ENCODE data around the gene IRS1. TPM values are rescaled to one million over a fixed set of nuclear protein-coding genes. Genes with fewer than 3 reads are reported as not detected.

Gene IRS1
- total RNA-seq, 2 donors from 2014 or later: 0.77 to 2.1 TPM

GRCh38 chr2:226767056-226767813, 32.4 kb downstream of the IRS1 start:
- ATAC-seq (replicated peaks): no peak
- Mint-ChIP-seq H3K27me3 (no peaks in the 10 kb centered on the region), H3K27ac (no peak overlapping the region)

GRCh38 chr2:226766352-226767055, 33.1 kb downstream of the IRS1 start:
- H3K4me3 Mint-ChIP-seq: no peak overlapping the region
- peaks cover 6% of the 10 kb centered on the region for H3K4me1 Mint-ChIP-seq
- peaks cover 4% of the 10 kb centered on the region for H3K9me3 Mint-ChIP-seq
- no peaks in the 10 kb centered on the region for H3K36me3 Mint-ChIP-seq (ENCODE audit: low read depth)
- ATAC-seq (replicated peaks): no peak
- H3K27me3 Mint-ChIP-seq: no peaks in the 10 kb centered on the region
- H3K27ac Mint-ChIP-seq: no peak overlapping the region

More at GRCh38 chr2:226767056-226767813, 32.4 kb downstream of the IRS1 start:
- peaks cover 8% of the 10 kb centered on the region for H3K4me1 Mint-ChIP-seq
- H3K4me3 Mint-ChIP-seq: no peak overlapping the region
- peaks cover 4% of the 10 kb centered on the region for H3K9me3 Mint-ChIP-seq
- no peaks in the 10 kb centered on the region for H3K36me3 Mint-ChIP-seq (ENCODE audit: low read depth)

- H3K27me3 Mint-ChIP-seq: no peaks in the 10 kb centered on the region
- no peak for ATAC-seq (replicated peaks)
- H3K4me3 Mint-ChIP-seq: no peak overlapping the region
- H3K36me3 Mint-ChIP-seq (ENCODE audit: low read depth): no peaks in the 10 kb centered on the region
- H3K9me3 Mint-ChIP-seq: peaks cover 4% of the 10 kb centered on the region
- no peaks in the 10 kb centered on the region for H3K4me1 Mint-ChIP-seq
- H3K27ac Mint-ChIP-seq: no peak overlapping the region
Measured at GRCh38 chr2:226763320-226763719, 36.3 kb downstream of the IRS1 start.

GRCh38 chr2:226761195-226761583, 38.4 kb downstream of the IRS1 start:
- peaks cover 4% of the 10 kb centered on the region for H3K9me3 Mint-ChIP-seq
- H3K27me3 Mint-ChIP-seq: no peaks in the 10 kb centered on the region
- no peak overlapping the region for H3K27ac Mint-ChIP-seq
- no peak for ATAC-seq (replicated peaks)
- no peak overlapping the region for H3K4me3 Mint-ChIP-seq
- H3K4me1 Mint-ChIP-seq: no peaks in the 10 kb centered on the region
- no peaks in the 10 kb centered on the region for H3K36me3 Mint-ChIP-seq (ENCODE audit: low read depth)

- peaks cover 4% of the 10 kb centered on the region for H3K9me3 Mint-ChIP-seq
- H3K4me1 Mint-ChIP-seq: no peaks in the 10 kb centered on the region
- no peaks in the 10 kb centered on the region for H3K27me3 Mint-ChIP-seq
- H3K36me3 Mint-ChIP-seq (ENCODE audit: low read depth): no peaks in the 10 kb centered on the region
- no peak overlapping the region for H3K27ac Mint-ChIP-seq
- no peak overlapping the region for H3K4me3 Mint-ChIP-seq
- no peak for ATAC-seq (replicated peaks)
Measured at GRCh38 chr2:226760412-226761194, 39.0 kb downstream of the IRS1 start.

GRCh38 chr2:226759768-226760167, 39.9 kb downstream of the IRS1 start:
- no peak for ATAC-seq (replicated peaks)
- H3K4me3 Mint-ChIP-seq: no peak overlapping the region
- no peak overlapping the region for H3K27ac Mint-ChIP-seq
- H3K36me3 Mint-ChIP-seq (ENCODE audit: low read depth): no peaks in the 10 kb centered on the region
- no peaks in the 10 kb centered on the region for H3K27me3 Mint-ChIP-seq
- no peaks in the 10 kb centered on the region for H3K9me3 Mint-ChIP-seq
- no peaks in the 10 kb centered on the region for H3K4me1 Mint-ChIP-seq

- no peak for ATAC-seq (replicated peaks)
Measured at GRCh38 chr2:226758921-226759640, 40.5 kb downstream of the IRS1 start.

GRCh38 chr2:226756131-226756530, 43.5 kb downstream of the IRS1 start:
- ATAC-seq (replicated peaks): peak; percentile 94
- no peaks in the 10 kb centered on the region for H3K4me1 Mint-ChIP-seq
- no peaks in the 10 kb centered on the region for H3K27me3 Mint-ChIP-seq
- no peaks in the 10 kb centered on the region for H3K36me3 Mint-ChIP-seq (ENCODE audit: low read depth)
- H3K9me3 Mint-ChIP-seq: no peaks in the 10 kb centered on the region
- H3K4me3 Mint-ChIP-seq: no peak overlapping the region
- H3K27ac Mint-ChIP-seq: no peak overlapping the region

More at GRCh38 chr2:226758921-226759640, 40.5 kb downstream of the IRS1 start:
- Mint-ChIP-seq H3K4me3 (no peak overlapping the region), H3K27me3 (no peaks in the 10 kb centered on the region), H3K9me3 (no peaks in the 10 kb centered on the region), H3K36me3 (ENCODE audit: low read depth) (no peaks in the 10 kb centered on the region), H3K27ac (no peak overlapping the region), H3K4me1 (no peaks in the 10 kb centered on the region)

- H3K9me3 Mint-ChIP-seq: no peaks in the 10 kb centered on the region
- no peak for ATAC-seq (replicated peaks)
- H3K27me3 Mint-ChIP-seq: no peaks in the 10 kb centered on the region
- no peak overlapping the region for H3K27ac Mint-ChIP-seq
- H3K4me3 Mint-ChIP-seq: no peak overlapping the region
- no peaks in the 10 kb centered on the region for H3K36me3 Mint-ChIP-seq (ENCODE audit: low read depth)
- H3K4me1 Mint-ChIP-seq: no peaks in the 10 kb centered on the region
Measured at GRCh38 chr2:226755631-226756030, 44.0 kb downstream of the IRS1 start.

GRCh38 chr2:226754821-226755604, 44.6 kb downstream of the IRS1 start:
- Mint-ChIP-seq H3K4me3 (no peak overlapping the region), H3K36me3 (ENCODE audit: low read depth) (no peaks in the 10 kb centered on the region), H3K27me3 (no peaks in the 10 kb centered on the region), H3K4me1 (no peaks in the 10 kb centered on the region), H3K27ac (no peak overlapping the region), H3K9me3 (no peaks in the 10 kb centered on the region)
- ATAC-seq (replicated peaks): no peak

GRCh38 chr2:226752887-226753286, 46.7 kb downstream of the IRS1 start:
- Mint-ChIP-seq H3K4me3 (no peak overlapping the region), H3K4me1 (no peaks in the 10 kb centered on the region), H3K36me3 (ENCODE audit: low read depth) (no peaks in the 10 kb centered on the region), H3K27ac (no peak overlapping the region), H3K27me3 (no peaks in the 10 kb centered on the region), H3K9me3 (no peaks in the 10 kb centered on the region)
- ATAC-seq (replicated peaks): no peak

GRCh38 chr2:226747288-226747687, 52.3 kb downstream of the IRS1 start:
- no peaks in the 10 kb centered on the region for H3K4me1 Mint-ChIP-seq
- no peak overlapping the region for H3K27ac Mint-ChIP-seq
- H3K27me3 Mint-ChIP-seq: no peaks in the 10 kb centered on the region
- H3K9me3 Mint-ChIP-seq: no peaks in the 10 kb centered on the region
- no peak for ATAC-seq (replicated peaks)
- H3K4me3 Mint-ChIP-seq: no peak overlapping the region
- no peaks in the 10 kb centered on the region for H3K36me3 Mint-ChIP-seq (ENCODE audit: low read depth)

GRCh38 chr2:226746196-226746800, 53.3 kb downstream of the IRS1 start:
- no peak for ATAC-seq (replicated peaks)
- Mint-ChIP-seq H3K4me3 (no peak overlapping the region), H3K27ac (no peak overlapping the region), H3K9me3 (no peaks in the 10 kb centered on the region), H3K27me3 (no peaks in the 10 kb centered on the region), H3K36me3 (ENCODE audit: low read depth) (no peaks in the 10 kb centered on the region), H3K4me1 (no peaks in the 10 kb centered on the region)
